ENCODE data around the gene AP1AR.
"Not testable (repeated sequence)": the region's sequence is repeated elsewhere in the genome, so short reads cannot be mapped to it uniquely, and the experiment has no call there.

Gene AP1AR, protein sequence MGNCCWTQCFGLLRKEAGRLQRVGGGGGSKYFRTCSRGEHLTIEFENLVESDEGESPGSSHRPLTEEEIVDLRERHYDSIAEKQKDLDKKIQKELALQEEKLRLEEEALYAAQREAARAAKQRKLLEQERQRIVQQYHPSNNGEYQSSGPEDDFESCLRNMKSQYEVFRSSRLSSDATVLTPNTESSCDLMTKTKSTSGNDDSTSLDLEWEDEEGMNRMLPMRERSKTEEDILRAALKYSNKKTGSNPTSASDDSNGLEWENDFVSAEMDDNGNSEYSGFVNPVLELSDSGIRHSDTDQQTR

DNA sequence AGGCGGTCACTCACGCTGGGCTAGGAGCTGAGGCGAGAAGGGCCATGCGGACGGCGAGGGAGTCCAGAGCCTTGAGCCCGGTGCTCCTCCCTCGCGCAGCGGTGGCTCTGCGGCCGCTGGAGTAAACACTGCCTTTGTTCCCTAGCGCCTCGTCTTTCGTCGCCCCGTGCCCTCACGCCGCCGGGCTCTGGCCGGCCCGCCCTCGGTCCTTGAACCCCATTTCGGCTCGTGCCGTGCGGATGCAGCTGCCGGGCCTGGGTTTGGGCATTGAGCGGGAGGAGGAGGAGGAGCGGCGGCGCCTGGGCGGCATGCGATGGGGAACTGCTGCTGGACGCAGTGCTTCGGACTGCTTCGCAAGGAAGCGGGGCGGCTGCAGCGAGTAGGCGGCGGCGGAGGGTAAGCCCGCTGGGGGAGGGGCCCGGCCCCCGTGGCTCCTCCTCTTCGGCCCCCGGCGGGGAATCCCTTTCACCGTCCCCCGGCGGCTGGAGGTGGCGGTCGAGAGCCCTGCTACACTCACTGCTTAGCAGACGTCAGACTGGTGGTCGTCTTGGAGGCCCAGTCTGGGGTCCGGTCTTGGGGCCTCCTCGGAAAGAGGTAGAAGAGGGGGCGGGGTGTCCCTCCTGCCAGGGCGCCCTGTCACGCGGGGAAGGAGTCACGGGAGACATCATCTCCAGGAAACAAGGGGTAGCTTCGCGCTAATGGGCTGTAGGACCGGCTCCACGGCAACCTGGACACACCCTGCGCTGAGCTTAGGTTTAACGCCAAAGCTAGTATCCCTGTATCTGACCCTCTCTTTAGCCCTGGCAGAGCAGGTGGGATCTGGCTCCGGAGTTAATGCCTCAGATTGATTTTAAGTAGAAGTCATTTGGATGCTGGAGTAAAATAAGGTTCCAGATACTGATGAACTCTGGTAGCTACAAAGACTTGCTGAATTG is at the start of gene AP1AR:
TSS of gene AP1AR (plus strand) at position 9 of the 935 bp plus-strand sequence. CDS start at position 314, 305 bp downstream.
- DNase-seq = peak; percentile 53 to 69

DNA sequence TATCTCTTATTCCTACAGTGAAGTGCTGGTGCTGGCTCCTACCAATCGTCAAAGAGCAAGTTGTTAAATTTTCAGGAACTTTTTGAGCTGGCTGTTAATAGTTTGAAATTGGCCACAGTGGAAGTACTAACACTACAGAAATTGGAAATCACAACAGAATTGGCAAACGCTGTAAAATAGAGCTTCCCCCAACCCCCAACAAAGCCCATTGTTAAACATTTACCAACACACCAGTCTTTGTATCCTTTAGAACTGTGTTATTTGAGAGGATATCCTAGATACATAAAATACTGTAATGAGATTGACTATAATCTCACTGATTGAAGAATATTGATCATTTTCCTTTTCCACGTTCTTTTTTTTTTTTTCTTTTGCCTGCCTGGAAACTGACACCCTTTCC is 49.0 kb upstream of the AP1AR start:
- no peak for DNase-seq

DNA sequence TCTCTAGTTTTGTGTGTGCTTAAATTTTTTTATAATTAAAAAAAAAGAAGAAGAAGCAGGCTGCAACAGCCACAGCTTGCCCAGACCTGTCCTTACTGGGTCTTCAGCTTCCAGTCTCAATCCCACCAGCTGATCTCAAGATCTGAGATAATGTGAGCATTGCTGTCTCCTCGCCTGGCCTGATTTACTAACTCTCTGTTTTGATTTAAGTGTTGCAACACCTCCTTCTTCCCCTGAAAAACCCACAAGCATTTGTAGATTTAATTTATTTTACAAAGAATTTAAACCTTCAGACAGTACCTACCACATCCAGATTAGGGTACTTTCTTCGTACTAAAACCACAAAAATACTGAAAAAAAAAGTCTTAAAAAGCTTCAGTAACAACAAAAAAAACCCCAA is 48.3 kb upstream of the AP1AR start:
- no peak for DNase-seq

DNA sequence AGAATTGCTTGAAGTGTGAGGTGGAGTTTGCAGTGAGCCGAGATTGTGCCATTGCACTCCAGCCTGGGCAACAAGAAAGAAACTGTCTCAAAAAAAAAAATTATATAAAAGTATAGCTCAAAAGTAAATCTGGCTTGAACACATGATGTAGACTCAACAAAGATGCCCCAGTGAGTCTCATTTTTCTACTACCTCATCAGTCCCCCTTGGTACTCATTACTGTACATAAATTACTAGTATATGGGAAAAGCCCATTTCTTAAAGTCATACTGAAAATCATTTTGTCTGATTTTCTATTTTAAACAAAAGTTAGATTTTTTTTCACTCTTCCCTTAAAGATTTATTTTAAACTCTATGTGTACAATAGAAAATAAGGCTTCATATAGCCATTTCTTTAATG is 47.1 kb upstream of the AP1AR start:
- no peak for DNase-seq

DNA sequence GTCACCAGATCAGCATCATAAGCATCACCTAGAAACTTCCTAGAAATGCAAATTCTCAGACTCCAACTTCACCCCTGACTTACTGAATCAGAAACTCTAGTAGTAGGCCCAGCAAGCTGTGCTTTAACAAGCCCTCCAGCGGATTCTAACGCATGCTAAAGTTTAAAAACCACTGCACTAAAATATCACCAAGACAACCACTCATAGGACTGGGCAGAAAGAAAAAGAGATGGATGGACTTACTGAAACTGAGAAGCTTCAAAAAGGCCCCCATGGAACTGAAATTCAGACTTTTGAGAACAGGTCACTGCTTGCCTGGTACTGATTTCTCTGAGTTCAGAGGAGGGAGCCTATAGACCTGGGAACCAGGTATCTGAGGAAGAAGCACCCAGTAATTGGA is 46.3 kb upstream of the AP1AR start:
- no peak for DNase-seq

DNA sequence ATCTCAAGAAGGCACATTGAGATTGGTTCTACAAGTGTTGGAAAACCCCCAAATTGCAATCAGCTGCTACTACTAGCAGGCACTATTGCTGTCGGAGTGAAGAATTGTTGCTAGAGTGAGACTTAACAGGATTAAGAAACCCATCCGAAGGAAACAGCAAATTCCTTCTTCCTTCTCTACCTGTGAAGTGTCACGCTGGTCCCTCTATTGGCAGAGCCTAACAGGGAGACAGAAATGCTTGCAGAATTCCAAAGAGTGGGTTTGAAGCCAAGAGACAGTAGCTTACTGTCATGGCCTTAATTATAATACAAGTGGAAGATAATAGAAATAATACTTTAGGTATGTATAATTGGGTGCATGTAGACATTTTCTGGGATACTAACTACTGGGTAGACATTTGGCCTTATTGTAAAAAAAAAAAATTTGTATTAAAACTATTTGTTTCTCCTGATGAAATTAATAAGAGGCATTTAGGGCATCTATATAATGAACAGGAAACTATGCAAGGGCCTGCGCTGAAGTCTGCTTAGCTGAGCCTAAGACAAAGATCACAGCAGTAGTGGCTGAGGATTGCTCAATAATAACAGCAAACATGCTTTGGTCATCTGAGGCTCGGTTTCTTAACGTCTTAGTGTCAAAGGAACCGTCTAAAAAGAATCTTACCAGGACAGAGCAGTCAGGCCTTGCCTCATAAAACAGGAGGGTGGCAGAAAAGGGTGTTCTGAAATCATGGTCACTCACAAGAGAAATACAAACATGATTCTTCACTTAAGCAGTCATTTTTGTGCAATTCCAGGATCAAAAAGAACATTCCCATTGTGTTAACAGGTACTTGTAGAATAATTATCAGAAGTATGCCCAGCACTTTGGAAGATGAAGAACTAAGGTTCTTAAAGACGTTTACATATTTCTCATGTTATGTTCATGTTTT is 45.6 kb upstream of the AP1AR start:
- DNase-seq = peak; percentile 89 to 93

DNA sequence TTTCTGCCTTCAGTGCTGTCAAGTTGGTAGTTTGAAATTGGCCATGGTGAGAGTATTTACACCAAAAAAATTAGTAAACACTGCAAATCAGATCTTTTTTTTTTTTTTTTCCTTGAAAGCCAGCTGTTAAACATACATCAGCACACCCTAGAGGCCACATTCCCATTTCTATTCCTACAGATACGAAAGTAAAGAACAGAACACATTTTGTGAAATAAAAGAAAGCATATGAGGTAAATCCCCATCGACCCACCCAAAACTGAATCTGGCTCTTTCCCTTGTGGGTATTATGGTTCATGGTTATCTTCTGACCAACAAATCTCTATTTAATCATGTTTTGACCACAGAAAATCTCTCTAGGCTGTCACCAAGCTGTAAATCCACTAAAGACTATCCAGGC is 41.8 kb upstream of the AP1AR start:
- no peak for DNase-seq

DNA sequence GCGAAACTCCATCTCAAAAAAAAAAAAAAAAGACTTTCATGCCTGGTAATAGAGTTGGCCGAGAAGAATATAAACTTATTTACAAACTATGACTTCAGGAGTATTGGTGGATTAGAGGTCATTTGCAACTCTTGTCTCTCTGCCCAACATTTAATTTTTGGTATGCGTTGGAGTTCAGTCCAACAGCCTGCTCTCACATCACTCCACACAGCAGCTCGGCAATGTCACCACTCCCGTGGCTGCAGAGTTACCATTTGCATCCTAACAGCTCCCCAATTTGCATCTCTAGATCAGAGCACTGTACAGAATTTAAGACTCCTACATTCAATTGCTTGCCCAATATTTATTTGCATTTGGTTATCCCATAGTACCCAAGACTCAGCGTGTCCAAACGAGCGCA is 40.9 kb upstream of the AP1AR start:
- no peak for DNase-seq

DNA sequence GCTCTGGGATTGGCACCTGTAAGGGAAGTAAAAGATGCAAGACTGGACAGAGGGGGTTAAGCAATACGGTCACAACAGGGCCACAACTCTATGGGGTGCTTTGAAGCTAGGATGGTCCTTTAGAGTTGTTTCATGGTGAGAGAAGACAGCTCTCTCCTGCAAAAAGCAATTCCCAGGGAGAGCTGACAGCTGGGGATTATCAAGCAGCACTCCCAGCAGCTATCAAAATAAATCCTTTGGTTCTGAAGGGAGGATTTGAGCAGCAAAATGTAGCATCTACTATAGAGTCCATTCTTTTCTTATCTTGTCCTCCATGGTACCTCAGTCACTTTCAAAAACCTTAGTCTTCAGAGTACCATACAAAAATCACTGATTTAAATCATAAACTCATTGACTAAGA is 35.1 kb upstream of the AP1AR start:
- no peak for DNase-seq

DNA sequence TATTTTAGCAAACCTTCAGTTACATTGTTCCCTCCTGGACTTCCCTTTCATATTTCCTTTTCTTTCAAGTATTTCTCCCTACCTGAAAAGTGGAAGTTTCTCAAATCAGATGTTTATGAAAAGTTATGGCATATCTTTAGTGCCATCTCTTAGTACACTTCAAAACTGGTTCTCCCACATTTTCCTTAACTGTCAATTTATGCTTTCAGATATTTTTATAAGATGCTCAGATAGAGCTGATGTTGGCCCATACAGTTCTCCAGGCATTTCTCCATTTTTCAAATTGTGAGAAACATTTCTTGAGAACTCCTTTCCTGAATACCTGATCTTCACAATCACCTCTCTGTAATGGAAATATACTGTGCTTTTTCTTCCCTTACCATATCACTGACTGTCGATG is 32.5 kb upstream of the AP1AR start:
- DNase-seq = no peak

DNA sequence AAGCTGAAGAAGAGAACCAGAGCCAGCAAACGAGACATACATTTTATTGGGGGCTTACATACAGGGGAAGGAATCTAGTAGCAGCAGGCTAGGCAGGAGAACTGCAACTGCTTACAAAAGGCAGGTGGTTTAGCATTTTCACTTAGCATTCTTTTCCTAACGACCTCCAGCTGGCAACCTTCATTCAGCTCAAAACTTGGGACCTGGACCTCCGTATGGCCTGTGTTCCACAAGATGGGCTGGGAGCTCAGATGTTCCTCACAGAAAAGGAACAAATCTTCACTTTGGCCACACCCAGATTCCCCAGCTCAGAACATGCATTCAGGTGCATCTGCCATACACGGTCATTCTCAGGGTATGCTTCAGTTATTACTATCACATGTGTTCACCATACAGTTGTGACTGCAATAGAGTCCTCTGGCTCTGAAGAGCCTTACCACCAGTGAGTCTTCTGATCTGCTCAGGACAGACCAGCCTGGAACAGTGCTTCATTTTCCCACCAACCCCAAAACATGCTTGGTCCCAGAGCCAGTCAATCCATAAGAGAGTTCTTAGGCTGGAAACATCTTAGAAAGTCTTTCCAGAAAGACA is 29.6 kb upstream of the AP1AR start:
- no peak for DNase-seq

DNA sequence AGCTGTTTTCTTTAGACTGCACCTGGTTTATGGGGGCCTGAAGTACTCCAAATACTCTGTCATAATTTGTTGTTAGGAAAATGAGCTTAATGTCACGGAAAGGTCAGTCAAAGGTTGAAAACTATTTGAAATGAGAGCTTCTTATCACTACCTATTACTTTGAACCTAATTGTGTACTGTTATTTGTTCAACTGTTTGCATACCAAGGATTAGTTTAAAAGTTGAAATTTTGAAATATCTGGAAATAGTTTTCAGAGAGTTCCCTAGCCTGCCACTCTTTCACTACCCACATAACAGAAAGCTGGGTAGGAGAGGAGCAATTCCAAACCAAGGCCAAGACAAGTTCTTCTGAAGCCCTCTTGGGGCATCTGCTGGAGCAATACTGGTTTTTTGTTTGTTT is 28.0 kb upstream of the AP1AR start:
- DNase-seq = no peak

DNA sequence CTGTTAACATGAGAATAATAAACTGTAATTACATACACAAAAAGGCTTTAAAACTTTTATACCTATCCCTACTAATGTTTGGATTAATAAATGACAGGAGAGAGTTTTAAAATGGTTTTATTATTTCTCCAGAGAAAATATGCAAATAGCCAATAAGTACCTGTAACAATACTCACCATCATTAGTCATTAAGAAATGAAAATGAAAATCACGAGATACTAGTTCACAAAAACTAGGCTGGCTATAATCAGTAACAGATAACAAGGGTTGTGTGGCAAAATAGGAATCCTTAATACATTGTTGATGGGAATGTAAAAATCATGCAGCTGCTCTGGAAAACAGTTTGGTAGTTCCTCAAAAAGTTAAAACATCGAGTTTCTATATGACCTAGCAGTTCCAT is 25.2 kb upstream of the AP1AR start:
- DNase-seq = no peak

DNA sequence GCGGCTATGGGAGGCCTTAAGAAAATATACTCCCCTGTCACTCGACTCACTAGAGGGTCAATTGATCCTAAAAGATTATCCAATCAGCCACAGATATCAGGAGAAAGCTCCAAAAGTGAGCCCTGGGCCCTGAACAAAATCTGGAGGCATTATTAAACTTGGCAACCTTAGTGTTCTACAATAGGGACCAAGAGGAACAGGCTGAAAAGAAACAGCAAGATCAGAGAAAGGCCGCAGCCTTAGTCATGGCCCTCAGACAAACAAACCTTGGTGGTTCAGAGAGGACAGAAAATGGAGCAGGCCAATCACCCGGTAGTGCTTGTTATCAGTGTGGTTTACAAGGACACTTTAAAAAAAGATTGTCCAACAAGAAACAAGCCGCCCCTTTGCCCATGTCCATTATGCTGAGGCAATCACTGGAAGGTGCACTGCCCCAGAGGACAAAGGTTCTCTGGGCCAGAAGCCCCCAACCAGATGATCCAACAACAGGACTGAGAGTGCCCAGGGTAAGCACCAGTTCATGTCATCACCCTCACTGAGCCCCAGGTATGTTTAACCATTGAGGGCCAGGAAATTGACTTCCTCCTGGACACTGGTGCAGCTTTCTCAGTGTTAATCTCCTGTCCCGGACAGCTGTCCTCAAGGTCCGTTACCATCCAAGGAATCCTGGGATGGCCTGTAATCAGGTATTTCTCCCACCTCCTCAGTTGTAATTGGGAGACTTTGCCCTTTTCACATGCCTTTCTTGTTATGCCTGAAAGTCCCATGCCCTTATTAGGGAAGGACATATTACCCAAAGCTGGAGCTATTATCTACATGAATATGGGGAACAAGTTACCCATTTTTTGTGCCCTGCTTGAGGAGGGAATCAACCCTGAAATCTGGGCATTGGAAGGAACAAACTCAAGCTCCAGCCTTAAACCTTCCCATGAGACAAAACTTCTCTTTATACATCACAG is 23.2 kb upstream of the AP1AR start:
- DNase-seq = not testable (repeated sequence)

DNA sequence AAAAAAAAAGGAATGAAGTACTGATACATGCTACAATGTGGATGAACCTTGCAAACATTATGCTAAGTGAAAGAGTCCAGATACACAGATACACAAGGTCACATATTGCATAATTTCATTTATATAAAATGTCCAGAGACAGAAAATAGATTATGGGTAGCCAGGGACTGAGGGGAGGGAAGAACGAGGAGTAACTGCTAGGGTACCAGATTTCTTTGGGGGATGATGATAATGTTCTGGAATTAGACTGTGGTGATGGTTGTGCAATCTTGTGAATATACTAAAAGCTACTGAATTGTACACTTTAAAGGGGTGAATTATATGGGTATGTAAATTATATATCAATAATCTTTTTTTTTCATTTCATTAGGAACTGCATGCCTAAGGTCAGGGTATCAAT is 20.8 kb upstream of the AP1AR start:
- DNase-seq = no peak

DNA sequence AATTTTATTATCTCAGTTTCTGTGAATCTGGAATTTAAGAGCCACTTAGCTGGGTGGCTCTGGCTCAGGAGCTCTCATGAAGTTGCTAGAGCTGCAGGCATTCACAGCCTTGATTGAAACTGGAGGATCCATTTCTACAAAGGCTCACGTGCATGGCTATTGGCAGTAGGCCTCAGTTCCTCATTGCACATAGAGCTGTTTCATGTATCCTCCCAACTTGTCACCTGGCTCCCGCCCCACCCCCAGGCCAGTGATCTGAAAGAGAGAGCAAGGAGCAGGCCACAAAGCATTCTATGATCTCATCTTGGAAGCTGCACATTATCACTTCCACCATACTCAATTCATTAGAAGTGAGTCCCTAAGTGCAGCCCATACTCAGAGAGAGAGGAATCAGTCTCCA is 18.5 kb upstream of the AP1AR start:
- DNase-seq = no peak

DNA sequence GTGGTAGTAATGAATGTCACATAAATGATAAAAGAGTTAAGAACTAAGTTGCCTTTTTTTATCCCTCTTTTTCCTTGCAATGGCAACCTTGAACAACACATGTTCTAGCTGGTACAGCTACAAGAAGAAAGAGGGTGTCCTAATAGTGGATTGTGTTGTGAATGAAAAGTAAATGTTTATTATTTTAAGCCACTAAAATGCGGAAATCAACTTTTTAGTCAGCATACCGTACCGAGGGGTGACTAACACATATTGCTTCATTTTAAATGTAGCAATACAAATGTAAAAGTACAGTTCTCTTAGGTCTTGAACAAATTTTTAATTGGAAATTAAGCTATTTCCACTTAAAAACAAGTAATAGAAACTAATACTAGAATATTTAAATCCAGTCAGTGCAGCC is 17.7 kb upstream of the AP1AR start:
- peak; percentile 73 to 75 for DNase-seq

DNA sequence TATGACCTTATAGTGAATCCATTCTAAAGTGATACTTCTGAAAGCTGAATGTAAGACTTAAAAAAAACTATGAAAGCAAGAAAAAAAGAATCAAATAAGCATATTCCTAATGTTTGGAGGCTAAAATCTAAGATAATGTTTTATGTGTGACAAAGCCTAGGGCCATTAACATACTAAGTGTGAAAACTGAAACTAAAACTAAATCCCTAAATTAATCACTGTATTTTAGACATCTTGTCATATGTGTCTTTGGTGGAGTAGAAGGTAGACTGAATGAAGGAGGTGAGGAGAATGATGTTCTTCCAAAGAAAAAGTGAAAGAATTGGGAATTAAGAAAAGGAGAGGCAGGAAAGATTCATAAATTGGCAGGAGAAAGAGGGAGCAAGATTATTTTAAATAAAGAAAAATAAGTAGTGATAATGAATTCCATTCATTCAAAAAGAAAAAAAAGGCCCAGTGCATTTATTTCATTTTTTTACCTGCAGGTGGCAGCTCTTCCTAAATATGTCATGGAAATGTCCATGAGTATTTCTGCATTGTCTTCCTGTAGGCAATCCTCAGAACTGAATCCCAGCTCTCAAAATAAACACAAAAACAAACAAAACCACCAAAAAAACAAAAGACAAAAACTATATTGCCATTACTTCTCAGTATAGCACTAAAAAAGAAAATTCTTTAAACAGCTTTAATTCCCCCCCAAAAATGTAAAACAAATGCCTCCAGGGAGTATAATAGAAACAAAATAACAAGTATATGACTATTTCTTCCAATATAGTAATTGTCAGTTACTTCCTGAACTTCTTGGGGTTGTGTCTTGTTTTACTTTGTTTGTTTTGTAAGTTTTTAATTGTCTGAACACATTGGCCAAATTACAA is 17.0 kb upstream of the AP1AR start:
- DNase-seq = peak; percentile 21 to 53

DNA sequence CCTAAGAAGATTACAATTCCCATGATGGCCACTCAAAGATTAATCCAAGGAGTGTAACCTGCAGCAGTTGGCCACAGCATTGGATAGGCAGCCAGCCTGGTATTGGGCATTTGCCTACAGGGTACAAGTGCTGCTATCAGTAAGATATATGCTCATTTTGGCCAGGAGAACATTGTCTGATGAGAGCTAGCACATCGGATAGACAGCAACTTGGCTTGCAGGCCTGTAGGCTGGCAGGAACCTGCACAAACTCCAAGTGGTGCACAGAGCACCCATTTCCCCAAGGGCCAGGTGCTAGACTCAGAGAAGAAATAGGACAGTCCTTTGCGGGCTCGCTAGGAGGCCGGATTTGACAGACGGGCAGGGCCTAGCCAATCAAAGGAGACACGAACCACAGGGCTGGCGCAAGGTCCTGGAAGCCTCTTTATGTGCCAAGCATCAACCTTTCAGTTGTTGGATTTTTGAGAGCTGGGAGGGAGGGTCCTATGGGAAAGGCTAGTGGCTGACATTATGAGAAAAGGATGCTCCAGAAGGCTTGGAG is 11.7 kb upstream of the AP1AR start:
- no peak for DNase-seq
